Activated T-helper 9 cell treated with anti-CD3 and anti-CD28 coated beads, Interleukin-2, amount 50 U/mL, for 16 hours (primary cell): ENCODE data around the gene CFAP46.

ENCODE experiments used
- DNase-seq: peaks from one replicate; pipeline ENCODE4 v3.0.0-alpha.2; 2020; ENCODE audit warnings: low read depth

The CFAP46 gene

GRCh38 chr10:132770061-132771021, 172.0 kb downstream of the CFAP46 start:
- no peak for DNase-seq

GRCh38 chr10:132768346-132769248, 173.8 kb downstream of the CFAP46 start:
- no peak for DNase-seq

GRCh38 chr10:132766291-132766690, 176.1 kb downstream of the CFAP46 start:
- DNase-seq, result no peak

- DNase-seq, result no peak
Observed at GRCh38 chr10:132765435-132765834, 176.9 kb downstream of the CFAP46 start.

- DNase-seq, result no peak
Observed at GRCh38 chr10:132764108-132764507, 178.3 kb downstream of the CFAP46 start.

GRCh38 chr10:132763545-132763944, 178.8 kb downstream of the CFAP46 start:
- no peak for DNase-seq

GRCh38 chr10:132762267-132762666, 180.1 kb downstream of the CFAP46 start:
- no peak for DNase-seq

GRCh38 chr10:132761395-132762060, 180.8 kb downstream of the CFAP46 start:
- no peak for DNase-seq

GRCh38 chr10:132758865-132759264, 183.5 kb downstream of the CFAP46 start:
- no peak for DNase-seq
